OCI-LY1 (cell line): ENCODE data around the gene ASPHD1.

Source experiments
- H2AFZ ChIP-seq: fragments of 200-600 bp; sonication (generic), shearing (Covaris generic); 2 replicates; pipeline ENCODE4 v1.6.0; 2014; ENCODE audit warnings: antibody characterized with exemption, mild to moderate bottlenecking, low read length
- H3F3A ChIP-seq: fragments of 200-600 bp; sonication (generic), shearing (Covaris generic); 2 replicates; pipeline ENCODE4 v1.6.0; 2014; ENCODE audit warnings: mild to moderate bottlenecking, antibody characterized with exemption, low read length, moderate library complexity; ENCODE audit not compliant: insufficient read depth
- H3K27ac ChIP-seq: fragments of 200-600 bp; sonication (generic); 2 replicates; pipeline ENCODE4 v1.5.1; 2014; ENCODE audit warnings: low read length, mixed run types, mild to moderate bottlenecking, low read depth; ENCODE audit not compliant: poor library complexity, severe bottlenecking
- H3K27me3 ChIP-seq: fragments of 200-600 bp; sonication (generic); 2 replicates; pipeline ENCODE4 v1.6.0; 2014; ENCODE audit warnings: antibody characterized with exemption, mild to moderate bottlenecking, low read length, moderate library complexity; ENCODE audit not compliant: insufficient read depth
- H3K36me3 ChIP-seq: fragments of 200-600 bp; sonication (generic); 2 replicates; pipeline ENCODE4 v1.6.1; 2014; ENCODE audit warnings: mild to moderate bottlenecking, antibody characterized with exemption, low read length, moderate library complexity, mixed read lengths; ENCODE audit not compliant: insufficient read depth
- H3K4me1 ChIP-seq: fragments of 200-600 bp; sonication (generic); 2 replicates; pipeline ENCODE4 v1.5.1; 2014; ENCODE audit warnings: mild to moderate bottlenecking, low read length, moderate library complexity; ENCODE audit not compliant: insufficient read depth, severe bottlenecking
- H3K4me2 ChIP-seq: fragments of 200-600 bp; sonication (generic), shearing (Covaris generic); 2 replicates; pipeline ENCODE4 v1.6.1; 2014; ENCODE audit warnings: low read length
- H3K4me3 ChIP-seq: fragments of 200-600 bp; sonication (generic); 2 replicates; pipeline ENCODE4 v1.5.1; 2014; ENCODE audit warnings: low read length, low read depth, mild to moderate bottlenecking, mixed read lengths; ENCODE audit not compliant: poor library complexity, severe bottlenecking
- H3K79me2 ChIP-seq: fragments of 200-600 bp; shearing (Covaris generic); 2 replicates; pipeline ENCODE4 v1.6.1; 2016; ENCODE audit warnings: mixed run types, low read length, mixed read lengths; ENCODE audit not compliant: insufficient read depth
- H3K9ac ChIP-seq: fragments of 200-600 bp; sonication (generic), shearing (Covaris generic); 2 replicates; pipeline ENCODE4 v1.6.1; 2014; ENCODE audit warnings: mild to moderate bottlenecking, low read length, mixed read lengths
- H3K9me2 ChIP-seq: fragments of 200-600 bp; sonication (generic), shearing (Covaris generic); 2 replicates; pipeline ENCODE4 v1.6.1; 2014; ENCODE audit warnings: low read depth, mild to moderate bottlenecking, low read length, mixed read lengths
- H3K9me3 ChIP-seq: fragments of 200-600 bp; shearing (Covaris generic); 2 replicates; pipeline ENCODE4 v1.6.1; 2014; ENCODE audit warnings: low read length, mixed read lengths
- H4K20me1 ChIP-seq: fragments of 200-600 bp; sonication (generic), shearing (Covaris generic); 2 replicates; pipeline ENCODE4 v1.6.0; 2016; ENCODE audit warnings: mild to moderate bottlenecking, low read length; ENCODE audit not compliant: insufficient read depth
- CTCF ChIP-seq: fragments of 200-600 bp; sonication (generic), shearing (Covaris generic); IDR thresholded peaks from 2 replicates; pipeline ENCODE4 v1.5.1; 2017; ENCODE audit warnings: mild to moderate bottlenecking, antibody characterized with exemption, low read length, moderate library complexity, mixed read lengths
- EZH2 ChIP-seq: fragments of 200-600 bp; sonication (generic), shearing (Covaris generic); IDR thresholded peaks from 2 replicates; pipeline ENCODE4 v1.8.0; 2017; ENCODE audit warnings: borderline replicate concordance, mixed run types, mild to moderate bottlenecking, antibody characterized with exemption, low read length, moderate library complexity, mixed read lengths

The ASPHD1 gene

GRCh38 chr16:29901607-29901945 lies 1.3 kb downstream of the ASPHD1 start:
- H3F3A ChIP-seq: no peaks in the 10 kb centered on the region
- no peak overlapping the region for H3K9ac ChIP-seq
- H3K9me3 ChIP-seq: no peaks in the 10 kb centered on the region
- H3K4me1 ChIP-seq: peaks cover 5% of the 10 kb centered on the region
- H3K36me3 ChIP-seq: no peaks in the 10 kb centered on the region
- H3K4me3 ChIP-seq: no peak overlapping the region
- H3K27ac ChIP-seq: no peak overlapping the region
- no peak overlapping the region for H2AFZ ChIP-seq
- TF ChIP-seq CTCF (no peak), EZH2 (no peak)
- H4K20me1 ChIP-seq: no peaks in the 10 kb centered on the region
- H3K9me2 ChIP-seq: no peaks in the 10 kb centered on the region
- H3K4me2 ChIP-seq: no peak overlapping the region
- H3K27me3 ChIP-seq: no peaks in the 10 kb centered on the region
- H3K79me2 ChIP-seq: no peaks in the 10 kb centered on the region

- peaks cover 5% of the 10 kb centered on the region for H3K4me1 ChIP-seq
- no peaks in the 10 kb centered on the region for H3K9me2 ChIP-seq
- no peaks in the 10 kb centered on the region for H3K9me3 ChIP-seq
- H4K20me1 ChIP-seq: no peaks in the 10 kb centered on the region
- no peak overlapping the region for H3K27ac ChIP-seq
- no peaks in the 10 kb centered on the region for H3K79me2 ChIP-seq
- no peak overlapping the region for H3K4me2 ChIP-seq
- no peaks in the 10 kb centered on the region for H3K36me3 ChIP-seq
- no peak overlapping the region for H2AFZ ChIP-seq
- no peak overlapping the region for H3K9ac ChIP-seq
- no peak overlapping the region for H3K4me3 ChIP-seq
- no peaks in the 10 kb centered on the region for H3K27me3 ChIP-seq
- H3F3A ChIP-seq: no peaks in the 10 kb centered on the region
- TF ChIP-seq CTCF: no peak
- TF ChIP-seq EZH2: no peak
These were observed 3.3 kb downstream of the ASPHD1 start for GRCh38 chr16:29903590-29903989.

GRCh38 chr16:29904947-29905346 lies 4.7 kb downstream of the ASPHD1 start:
- Histone ChIP-seq H3K4me1 (peaks cover 5% of the 10 kb centered on the region), H3F3A (no peaks in the 10 kb centered on the region), H3K4me3 (no peak overlapping the region), H3K9me2 (no peaks in the 10 kb centered on the region), H3K4me2 (no peak overlapping the region), H4K20me1 (no peaks in the 10 kb centered on the region), H3K27ac (no peak overlapping the region), H2AFZ (no peak overlapping the region), H3K9ac (no peak overlapping the region), H3K9me3 (no peaks in the 10 kb centered on the region), H3K36me3 (no peaks in the 10 kb centered on the region), H3K79me2 (no peaks in the 10 kb centered on the region), H3K27me3 (no peaks in the 10 kb centered on the region)
- TF ChIP-seq CTCF (no peak), EZH2 (no peak)
